ENCODE measurements around the gene FOXA1.

- TF ChIP-seq KDM5A (IDR thresholded peaks at IDR 0.05; ENCODE audit: low read length) (no peak), CEBPB (IDR thresholded peaks at IDR 0.05; ENCODE audit: low read depth, low read length) (no peak), RFX5 (IDR thresholded peaks at IDR 0.05; ENCODE audit: borderline replicate concordance, low read depth, low read length) (no peak), POLR2AphosphoS5 (IDR thresholded peaks at IDR 0.05; ENCODE audit: low read depth, low read length) (no peak), RAD21 (IDR thresholded peaks at IDR 0.05 in 1 of 2, conservative IDR thresholded peaks at IDR 0.05 in 1 of 2; ENCODE audit: low read depth in 2 of 2, low read length in 2 of 2) (no peak), CTCF (IDR thresholded peaks at IDR 0.05; ENCODE audit: control extremely low read depth in 1 of 3, insufficient read depth in 1 of 3, low read depth in 1 of 3, low read length in 3 of 3) (no peak), SP1 (IDR thresholded peaks at IDR 0.05; ENCODE audit: low read depth, low read length) (no peak), YY1 (IDR thresholded peaks at IDR 0.05; ENCODE audit: low read depth, low read length) (no peak), POLR2A (IDR thresholded peaks at IDR 0.05; ENCODE audit: control extremely low read depth in 1 of 2, low read depth in 2 of 2, low read length in 2 of 2) (no peak), TBP (IDR thresholded peaks at IDR 0.05; ENCODE audit: low read depth, low read length) (no peak), ATF3 (IDR thresholded peaks at IDR 0.05; ENCODE audit: insufficient read depth, low read depth, low read length) (no peak)
Observed at GRCh38 chr14:37596790-37597472, 1.9 kb upstream of the FOXA1 start.
